ENCODE measurements around the gene PAFAH1B2.

GRCh38 chr11:117205211-117205818, 61.2 kb downstream of the PAFAH1B2 start:
- TF ChIP-seq POLR2A (IDR thresholded peaks at IDR 0.05) (no peak), CTCF (IDR thresholded peaks at IDR 0.05) (no peak)

All from stomach (tissue), 4 donors.